ENCODE results near the gene NRF1.

The NRF1 gene

DNA sequence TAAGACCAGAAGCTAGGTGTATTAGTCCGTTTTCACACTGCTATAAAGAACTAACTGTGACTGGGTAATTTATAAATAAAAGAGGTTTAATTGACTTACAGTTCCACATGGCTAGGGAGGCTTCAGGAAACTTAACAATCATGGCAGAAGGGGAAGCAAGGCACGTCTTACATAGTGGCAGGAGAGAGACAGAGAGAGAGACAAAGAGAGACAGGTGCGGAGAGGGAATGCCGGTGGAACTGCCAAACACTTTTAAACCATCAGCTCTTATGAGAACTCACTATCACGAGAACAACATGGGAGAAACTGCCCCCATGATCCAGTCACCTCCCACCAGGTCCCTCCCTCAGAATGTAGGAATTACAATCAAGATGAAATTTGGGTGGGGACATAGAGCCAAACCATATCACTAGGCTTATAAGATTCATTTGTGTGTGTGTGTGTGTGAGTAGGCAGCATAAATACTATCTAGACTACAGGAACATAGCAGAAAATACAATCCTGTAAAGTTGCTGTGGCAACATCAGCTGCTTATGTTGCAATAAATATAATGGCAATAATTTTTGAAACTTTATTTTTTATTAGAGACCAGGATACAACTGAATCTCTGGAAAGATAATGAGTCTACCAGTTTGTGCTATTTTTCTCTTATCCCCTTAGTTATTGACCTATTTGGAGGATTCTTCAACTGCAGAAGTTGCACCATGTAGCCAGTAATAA is 77.1 kb downstream of the NRF1 start:
- no peak for DNase-seq

DNA sequence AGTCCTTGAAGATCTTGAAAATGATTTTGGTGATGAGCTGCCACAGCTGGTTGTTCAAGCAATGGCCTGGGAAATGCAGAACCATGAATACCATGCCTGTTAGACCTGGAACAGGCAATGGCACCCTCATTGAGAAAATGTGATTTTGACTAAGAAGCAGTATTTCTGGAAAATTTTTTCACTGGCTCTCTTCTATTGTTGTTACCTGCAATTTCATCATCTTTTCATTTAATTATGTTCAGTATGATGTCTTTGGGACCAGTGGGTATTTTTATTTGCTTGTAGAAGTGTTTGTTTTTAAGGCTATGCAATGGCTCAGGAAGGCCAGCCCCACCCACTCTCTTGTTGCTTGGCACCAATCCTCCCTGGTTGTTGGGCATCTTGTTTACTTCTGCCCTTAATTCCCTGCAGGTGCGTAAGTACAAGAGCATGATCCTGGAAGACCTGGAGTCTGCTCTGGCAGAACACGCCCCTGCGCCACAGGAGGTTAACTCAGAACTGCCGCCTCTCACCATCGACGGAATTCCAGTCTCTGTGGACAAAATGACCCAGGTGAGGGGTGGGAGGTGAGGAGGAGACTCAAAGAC is 78.6 kb downstream of the NRF1 start:
- DNase-seq, result no peak

DNA sequence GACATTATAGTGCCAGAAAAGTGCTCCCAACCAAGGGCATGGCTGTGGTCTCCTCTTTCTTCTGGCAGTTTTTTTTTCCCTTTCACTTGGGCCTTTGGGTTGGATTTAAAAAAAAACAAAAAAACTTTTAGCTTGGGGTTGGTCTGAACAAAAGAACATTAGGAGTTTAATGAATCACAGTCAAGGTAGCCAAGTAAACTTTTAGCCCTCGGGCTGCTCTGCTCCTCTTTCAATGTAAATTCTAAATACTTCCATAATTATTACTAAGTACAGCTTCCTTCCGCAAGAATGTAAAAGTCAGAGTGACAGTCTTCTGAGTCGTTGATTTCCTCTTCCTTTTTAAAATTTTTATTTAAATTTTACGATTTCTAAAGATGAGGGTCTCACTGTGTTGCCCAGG is 79.2 kb downstream of the NRF1 start:
- DNase-seq, result no peak

DNA sequence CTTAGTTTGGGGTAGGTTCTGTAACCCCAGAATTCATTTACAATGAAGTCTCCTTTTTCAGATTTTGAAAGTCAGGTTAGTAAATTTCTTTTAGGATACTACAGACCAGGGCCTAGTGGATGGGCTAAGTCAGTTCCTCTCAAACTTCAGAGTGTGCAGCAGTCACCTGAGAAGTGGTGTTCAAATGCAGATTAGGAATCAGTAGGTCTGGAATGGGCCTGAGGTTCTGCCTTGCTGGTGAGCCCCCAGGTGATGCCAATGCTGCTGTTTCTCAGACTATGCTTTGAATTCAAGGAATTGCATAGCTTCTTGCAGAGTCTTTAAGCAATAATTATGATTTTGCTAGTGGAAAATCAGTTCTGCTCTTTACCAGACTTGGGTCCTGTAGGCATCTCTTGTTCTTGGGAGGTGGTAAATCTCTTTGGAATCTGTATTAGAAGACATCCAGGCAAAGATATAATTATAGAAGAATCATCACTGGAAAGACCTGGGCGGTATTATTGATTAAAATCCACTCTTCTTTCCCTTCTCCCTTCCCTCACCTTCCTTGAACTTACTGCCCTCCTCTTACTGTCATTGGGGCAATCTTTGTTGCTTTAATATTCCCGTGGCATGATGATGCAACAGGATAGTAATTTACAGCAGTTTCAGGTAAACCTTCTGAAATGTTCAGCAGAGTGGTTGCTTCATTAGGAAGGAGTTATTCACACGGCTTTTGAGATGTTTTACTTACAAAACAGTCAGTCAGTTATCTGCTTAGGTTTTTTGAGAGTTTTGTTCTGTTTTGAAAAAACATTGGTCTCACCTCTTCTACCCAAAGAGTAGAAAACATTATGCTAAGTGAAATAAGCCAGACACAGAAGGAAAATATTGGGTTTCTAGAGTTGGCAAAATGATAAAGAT is 87.2 kb downstream of the NRF1 start:
- no peak for DNase-seq

DNA sequence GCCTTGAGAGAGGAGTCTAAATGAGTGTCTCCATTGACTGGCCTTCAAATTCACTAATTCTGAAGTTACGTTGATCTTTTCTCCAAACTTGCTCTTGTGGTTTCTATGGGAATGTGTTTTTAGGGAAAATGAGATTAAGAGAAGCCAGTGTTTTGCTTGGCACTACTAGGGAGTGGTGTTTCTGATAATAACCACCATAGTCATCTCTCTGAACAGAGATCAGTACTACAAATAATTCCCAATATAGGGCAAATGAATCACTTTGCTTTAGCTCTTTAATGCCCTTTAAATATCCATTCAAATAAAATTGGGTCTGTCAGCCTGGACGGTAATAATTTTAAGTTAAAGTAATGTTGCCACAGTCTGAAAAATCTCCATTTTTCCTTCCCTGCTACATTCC is 90.8 kb downstream of the NRF1 start:
- DNase-seq, result no peak

DNA sequence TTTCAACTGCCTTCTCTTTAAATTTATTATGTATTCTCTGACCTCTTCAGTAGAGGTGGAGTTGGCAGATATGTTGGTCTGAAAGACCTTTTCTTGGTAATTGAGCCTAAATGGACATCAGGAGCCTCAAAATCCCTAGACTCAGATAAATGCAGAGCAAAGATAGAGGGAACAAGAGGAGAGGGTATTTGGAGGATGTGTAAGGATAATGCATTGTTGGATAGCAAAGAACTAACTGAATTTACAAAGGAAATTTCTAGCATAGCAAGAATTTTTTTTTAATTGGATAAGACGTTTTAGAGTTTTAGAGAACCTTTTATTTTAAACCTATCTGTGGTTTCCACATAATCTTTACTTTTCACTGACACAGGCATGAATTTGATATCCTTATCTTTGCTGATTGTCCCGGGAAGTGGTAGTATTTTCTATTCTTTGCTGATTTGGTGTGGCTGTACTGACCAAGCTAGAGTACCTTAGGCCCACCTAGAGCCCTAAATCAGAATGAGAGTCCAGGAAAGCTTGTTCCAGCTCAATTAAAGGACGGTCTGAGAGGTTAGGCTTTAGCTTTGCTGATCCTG is 91.3 kb downstream of the NRF1 start:
- no peak for DNase-seq

DNA sequence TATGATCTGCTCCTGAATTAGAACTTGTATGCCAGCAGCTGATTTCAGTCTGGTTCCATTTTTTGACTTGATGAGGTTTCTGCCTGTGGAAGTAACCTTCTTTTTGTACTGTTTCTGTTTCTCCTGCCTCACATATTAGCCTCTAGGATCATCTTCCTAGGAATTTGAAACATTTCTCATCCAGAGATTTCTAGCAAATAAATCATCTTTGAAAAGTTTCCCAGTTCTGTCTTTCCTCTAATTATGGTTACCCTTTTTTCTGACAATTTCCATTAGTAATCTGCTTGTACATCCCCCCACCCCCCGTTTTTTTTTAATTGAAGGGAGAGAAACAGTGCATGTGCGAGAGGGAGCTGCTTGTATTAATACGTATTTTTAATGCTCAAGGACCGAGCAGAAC is 92.2 kb downstream of the NRF1 start:
- DNase-seq, result no peak

DNA sequence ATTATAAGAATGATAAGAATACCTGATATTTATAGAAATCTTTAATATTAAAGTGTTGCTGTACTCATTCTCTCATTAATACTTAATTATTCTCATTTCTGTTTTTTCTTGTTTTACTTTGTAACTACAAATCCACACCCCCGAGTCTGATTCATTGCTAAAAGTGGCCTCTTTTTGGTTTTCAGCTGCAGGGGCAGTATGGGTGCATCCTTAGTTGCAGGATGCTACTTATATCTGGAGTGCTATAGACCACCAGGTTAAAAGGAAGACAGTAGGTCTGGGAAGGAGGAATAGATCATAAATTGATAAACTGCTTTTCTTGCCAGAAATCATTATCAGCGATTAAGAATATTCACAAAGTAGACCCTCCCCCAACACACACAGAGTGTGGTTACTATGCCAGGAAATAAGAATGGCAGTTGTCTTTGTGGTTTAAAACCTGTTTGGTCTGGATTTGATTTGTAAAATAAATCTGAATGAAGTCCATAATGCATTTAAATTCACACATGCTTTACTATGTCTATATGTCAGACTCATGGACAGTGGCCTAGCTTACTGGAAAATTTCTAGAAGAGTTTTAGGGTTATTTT is 96.5 kb downstream of the NRF1 start:
- no peak for DNase-seq

DNA sequence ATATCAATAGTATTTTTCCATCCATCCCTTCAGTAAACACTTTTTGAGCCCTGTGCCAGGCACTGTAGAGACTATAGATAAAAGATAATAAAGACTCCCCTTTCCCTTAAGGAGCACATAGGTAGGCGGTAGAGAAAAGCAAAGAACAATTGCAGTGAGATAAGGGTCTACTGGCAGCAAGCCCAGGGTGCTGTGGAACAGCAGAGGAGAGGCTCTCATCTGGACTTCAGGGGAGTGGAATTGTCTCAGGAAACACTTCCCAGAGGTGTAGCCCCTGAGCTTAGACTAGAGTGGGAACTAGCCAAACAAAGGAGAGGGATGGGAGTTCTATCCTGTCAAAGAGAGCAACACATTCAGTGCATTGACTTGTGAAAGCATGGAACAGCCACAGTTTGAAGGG is 102.0 kb downstream of the NRF1 start:
- no peak for DNase-seq

DNA sequence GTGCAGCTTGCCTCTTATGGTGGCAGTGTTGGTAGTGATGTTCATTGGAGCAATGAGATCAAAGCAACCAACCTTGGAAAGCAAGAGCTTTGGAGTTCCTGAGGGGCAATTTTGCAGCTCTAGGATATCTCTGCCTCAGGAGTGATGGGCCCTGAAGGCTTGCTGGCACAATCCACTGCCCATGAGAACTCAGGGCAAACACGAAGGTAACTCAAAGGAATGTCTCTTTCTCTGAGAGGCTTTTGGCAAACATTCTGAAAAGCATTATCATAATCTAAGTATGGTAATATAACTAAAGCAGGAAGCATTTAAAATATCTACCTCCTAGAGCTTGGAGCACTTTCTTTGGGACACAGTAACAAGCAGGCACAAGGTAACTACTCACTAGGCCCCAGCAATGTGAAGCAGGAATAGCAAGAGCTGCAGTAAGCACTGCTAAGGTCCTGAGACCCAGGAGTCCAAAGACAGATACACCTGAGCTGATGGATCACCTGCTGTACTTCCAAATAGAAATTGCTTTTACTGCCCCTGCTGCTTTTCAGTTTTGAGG is 103.1 kb downstream of the NRF1 start:
- no peak for DNase-seq

DNA sequence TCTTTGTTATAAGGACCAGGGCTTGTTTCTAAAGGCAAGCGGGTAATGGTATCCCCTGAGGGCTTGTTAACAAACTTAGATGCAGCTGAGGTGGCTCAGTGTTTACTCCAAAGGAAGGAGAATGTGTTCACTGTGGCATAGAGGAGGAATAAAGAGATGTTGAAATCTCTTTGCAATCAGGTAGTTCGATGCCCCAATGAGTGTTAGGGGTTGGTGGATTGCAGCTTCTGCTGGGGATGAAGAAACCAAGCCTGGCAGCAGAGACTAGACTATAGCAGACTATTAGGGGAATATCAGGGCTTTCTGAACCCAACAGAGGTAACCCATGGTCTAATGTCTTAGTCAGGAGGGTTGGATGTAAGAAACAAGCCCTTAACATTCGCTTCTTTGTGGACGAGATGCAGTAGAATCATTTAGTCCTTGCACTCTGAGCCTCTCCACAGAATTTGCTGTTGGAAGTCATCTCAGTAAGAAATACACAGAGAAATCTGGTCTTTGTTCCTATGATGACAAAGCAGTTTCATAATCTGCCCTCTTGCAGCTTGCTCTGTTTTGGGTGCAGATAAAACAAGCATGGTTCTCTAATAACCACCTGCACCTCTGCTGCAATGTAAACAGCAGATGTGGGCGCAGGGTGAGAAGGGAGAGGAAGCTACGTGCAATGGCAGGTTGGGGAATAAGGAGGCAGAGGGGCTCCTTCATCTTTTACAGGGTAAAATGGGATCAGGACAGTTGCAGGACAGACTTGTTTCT is 108.6 kb downstream of the NRF1 start:
- peak; percentile 87 for DNase-seq

DNA sequence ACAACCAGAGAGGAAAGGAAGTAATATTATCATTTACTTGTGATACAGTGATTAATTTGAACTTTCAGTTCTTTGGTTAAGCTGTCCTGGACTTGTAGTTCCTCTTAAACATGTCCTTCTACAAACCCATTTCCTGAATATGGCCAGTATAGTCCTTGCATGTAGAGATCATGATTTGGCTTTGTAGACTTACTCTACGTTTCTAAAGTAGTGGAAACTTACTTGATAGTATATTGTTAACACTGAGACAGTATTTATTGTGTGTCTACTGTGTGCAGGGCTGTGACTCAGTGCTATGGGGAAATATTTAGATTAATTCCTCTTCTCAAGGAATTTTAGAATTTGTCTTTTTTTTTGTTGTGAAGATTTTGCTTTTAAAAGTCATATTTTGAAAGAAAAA is 109.5 kb downstream of the NRF1 start:
- DNase-seq, result peak; percentile 17

DNA sequence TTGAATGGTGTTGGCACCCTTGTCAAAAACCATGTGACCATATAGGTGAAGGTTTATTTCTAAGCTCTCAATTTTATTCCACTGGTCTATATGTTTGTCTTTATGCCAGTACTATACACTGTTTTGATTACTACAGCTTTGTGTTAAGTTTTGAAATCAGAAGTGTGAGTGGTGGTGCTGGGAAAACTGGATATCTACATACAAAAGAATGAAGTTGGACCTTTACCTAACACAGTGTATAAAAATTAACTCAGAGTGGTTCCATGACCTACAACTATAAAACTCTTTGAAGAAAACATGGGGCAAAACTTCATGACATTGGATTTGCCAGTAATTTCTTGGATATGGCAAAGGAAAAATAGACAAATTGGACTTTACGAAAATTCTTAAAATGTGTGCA is 112.2 kb downstream of the NRF1 start:
- no peak for DNase-seq

DNA sequence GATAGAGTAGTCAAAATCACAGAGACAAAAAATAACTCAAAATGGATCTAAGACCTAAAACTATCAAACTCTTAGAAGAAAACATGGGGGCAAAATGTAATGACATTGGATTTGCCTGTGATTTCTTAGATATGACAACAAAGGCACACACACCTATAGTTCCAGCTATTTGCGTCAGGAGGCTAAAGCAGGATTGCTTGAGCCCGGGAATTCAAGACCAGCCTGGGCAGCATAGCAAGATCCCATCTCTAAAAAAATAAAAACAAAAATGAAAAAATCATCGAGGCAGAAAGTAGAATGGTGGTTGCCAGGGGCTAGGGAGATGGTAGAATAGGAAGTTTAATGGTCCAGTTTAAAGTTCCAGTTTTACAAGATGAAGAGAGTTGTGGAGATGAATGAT is 113.3 kb downstream of the NRF1 start:
- no peak for DNase-seq

DNA sequence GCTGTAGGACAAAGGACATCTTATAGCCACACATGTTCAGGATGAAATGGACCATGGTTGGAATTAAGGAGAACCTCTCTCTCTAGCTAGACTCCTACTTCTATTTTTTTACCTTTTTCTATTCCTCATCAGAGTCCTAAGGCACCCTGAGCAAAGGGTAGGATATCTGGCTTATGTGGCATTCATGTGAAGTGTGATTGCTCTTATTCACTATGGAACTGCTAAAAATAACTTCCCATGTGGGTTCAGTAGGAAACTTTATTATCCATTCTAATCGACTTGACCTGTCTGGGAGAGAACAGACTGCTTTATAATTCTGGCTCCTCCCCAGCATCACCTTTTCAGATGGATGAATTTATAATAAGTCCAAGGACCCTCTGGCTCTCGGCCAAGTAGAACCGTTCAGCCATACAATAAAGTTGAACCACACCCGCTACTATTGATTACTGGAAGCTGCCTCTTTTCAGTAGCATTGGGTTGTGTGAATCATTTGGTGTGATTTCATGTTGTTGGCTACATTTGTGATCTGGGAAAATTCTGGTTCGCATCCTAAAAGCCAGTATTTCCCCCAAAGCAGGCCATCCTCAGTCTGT is 117.5 kb downstream of the NRF1 start:
- DNase-seq, result no peak

DNA sequence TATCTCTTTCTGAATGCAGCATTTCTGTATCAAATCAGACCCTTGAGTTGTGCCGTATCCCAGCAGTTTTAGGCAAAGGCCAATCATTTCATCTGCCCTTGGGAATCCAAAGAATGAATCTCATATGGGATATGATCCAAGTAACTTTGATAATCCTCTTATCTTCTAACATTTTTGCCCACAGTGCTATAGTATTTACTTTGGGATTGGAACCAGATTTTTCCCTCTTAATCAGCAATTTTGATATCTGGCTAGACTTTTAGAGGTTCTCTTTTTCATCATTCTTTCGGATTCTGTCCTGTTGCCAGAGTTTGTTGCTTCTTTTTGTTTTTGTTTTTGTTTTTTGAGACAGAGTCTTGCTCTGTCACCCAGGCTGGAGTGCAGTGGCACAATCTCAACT is 118.0 kb downstream of the NRF1 start:
- no peak for DNase-seq

DNA sequence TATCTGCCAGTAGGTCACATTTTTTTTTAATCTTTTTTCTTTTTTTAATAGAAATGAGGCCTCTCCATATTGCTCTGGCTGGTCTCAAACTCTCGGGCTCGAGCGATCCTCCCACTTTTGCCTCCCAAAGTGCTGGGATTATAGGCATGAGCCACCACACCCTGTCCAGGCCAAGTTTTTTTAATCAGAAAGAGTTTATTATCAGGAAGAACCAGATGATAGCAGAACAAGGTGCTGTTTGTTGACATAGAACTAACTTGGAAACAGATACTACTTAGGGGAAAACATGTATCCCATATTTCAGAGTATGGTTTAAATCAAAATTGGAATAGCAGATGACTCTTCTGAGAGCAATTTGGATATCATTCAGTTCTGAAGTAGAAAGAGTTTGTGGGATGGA is 118.6 kb downstream of the NRF1 start:
- DNase-seq, result no peak

DNA sequence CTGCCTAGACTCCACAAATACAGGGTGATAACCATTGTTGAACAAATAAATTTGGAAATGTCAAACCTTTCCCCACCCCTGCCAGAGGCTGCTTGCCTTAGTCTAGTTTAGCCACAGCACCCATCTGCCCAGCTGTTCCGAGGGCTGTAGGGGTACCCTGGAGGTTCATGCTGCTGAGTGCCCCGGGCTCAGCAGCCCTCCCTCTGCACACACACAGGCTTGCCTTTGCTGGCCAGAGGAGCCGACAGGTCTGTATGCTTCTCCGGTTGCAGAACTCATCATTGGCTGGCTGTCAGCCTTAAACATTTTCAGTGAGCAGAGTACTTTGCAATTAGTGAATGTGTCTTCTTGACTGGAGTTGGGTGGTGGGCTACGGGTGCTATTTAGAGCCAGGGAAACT is 122.9 kb downstream of the NRF1 start:
- DNase-seq, result no peak

DNA sequence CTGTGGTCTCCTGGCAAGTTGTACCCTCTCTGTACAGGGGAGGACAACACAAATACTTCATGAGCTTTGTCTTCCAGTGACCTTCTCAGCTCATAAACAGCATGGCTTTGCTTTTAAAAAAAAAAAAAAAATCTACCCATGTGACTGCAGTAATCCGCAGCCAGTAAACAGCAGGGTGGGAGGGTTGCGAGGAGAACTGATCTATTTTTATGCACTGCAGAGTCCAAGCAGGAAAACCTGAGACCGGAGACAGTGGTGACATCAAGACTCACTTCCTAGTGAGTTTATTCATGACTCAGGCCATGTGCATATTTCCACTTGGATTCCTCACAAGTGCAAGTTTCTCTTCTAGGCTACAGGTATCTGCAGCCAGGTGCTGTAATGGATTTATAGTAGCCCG is 127.9 kb downstream of the NRF1 start:
- no peak for DNase-seq

DNA sequence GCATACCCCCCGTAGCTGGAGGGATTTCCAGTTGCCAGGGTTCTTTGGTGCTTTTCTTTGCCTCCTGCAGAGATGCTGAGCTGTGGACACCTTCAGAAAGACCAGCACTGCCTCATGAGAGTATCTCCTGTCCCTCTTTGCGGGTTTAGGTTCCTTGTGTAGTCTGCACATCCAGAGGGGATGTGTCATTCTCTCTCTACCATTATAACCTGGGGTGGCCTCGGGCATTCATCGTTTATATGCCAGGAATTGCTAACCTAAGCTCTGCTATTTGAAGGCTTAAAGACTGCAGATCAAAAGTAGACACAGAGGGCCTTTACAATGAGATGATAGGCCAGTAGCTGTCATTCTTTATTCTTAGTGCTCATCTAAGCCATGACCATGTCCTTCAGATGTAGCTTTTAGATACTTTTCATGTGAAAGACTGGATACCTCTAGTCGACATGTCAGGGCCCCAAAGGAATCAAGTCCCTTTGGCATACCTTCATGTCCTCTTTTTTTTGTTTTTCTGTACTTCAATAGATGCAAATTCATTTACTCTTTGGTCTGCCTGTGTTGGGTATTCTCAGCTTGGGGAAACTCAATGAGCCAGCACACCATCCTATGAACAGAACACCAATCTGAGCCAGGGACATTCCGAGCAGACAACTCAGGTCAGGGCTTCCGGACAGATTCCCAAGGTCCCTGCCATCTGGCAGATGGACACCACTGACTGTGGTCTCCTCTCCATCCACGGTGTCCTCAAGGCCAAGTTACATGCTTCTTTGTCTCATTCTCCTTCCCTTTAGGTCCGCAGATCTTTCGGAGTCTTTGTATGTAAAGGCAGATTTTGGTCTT is 129.3 kb downstream of the NRF1 start:
- DNase-seq, result no peak

DNA sequence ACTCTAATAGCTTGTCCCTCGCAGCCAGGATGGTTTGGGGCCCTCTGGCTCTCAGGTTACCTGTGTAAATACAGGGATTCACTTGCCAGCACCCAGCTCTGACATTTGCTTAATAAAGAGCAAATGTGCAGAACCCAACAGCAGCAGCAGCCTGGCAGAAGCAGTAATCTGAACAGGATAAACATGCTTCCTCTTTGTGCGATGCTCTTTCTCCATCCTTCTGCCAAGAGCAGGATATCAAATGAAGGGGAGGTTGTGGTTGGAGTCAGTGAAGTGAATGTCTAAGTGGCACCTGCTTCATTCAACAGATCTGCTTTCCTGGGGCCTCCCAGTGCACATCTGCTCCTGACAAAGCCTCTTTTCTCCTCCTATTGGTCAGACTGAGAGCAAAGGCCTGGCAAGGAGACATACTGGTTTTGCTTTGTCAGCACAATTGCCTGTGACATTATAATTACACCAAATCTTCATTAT is 130.3 kb downstream of the NRF1 start:
- DNase-seq, result peak; percentile 65
